DMS79 (cell line): ENCODE results near the gene TMEM169.
"Not testable (repeated sequence)": the region's sequence is repeated elsewhere in the genome, so short reads cannot be mapped to it uniquely, and the experiment has no call there.

Source experiments
- DNase-seq: peaks from one replicate; lab custom pipeline; 2025; lab: John Stamatoyannopoulos, UW

Gene TMEM169

DNA sequence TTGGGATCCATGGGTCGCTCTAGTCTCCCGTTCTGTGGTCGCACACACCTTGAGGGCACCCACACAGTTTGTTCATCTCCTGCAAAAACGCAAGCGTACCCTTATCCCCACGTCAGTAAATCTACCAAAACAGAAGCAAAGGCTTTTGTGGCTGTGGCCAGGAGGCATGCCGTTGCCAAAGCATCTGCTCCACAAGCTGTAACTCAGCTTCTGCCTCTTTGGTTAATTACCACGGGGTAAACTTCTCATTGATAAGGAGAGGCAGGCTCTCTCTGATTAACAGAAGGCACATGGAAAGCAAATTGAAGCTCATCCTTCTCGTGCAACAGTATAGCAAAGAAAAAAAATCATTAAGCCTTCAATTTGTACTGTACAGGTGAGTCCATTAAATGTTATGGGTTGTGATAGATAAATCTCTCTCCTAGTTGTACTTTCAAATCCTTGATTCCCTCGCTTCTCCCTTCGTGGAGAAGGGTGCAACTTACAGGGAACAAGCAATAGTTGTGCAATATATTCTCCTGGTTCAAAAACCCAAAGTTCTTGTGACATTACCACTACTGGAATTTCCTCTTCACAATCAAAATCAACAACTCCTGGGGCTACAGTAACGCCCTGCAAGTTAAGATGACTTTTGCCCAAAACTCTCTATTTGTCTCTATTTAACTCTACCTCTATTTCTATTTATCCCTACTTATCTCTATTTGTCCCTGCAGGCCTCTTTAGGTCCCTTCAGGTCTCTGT lies 10.4 kb upstream of the TMEM169 start:
- DNase-seq, result no peak

DNA sequence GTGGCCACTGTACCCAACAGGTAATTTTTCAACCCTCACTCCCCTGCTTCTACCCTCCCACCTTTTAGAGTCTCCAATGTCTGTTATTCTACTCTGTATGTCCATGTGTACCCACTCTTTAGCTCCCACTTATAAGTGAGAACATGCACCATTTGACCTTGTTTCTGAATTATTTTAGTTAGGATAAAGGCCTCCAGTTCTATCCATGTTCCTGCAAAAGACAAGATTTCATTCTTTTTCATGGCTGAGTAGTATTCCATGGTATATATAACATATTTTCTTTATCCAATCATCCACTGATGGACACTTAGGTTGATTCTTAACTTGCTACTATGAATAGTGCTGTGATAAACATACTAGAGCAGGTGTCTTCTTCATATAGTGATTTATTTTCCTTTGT lies 9.2 kb upstream of the TMEM169 start:
- no peak for DNase-seq

DNA sequence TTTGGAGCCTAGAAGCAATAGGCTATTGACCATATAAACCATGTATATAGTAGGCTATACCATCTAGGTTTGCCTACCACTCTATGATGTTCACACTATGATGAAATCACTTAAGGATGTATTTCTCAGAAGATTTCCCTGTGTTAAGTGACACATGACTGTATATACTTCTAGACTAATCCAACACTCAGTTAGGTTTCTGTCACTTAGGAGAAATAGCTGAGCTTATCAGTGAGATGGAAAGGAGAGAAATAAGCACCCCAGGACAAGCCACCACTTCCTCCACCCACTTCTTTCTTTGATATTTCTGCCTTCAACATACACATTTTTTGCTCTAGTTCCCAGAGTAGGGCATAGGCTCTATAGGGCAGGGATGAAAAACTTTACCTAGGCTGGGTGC lies 7.9 kb upstream of the TMEM169 start:
- DNase-seq, result no peak

DNA sequence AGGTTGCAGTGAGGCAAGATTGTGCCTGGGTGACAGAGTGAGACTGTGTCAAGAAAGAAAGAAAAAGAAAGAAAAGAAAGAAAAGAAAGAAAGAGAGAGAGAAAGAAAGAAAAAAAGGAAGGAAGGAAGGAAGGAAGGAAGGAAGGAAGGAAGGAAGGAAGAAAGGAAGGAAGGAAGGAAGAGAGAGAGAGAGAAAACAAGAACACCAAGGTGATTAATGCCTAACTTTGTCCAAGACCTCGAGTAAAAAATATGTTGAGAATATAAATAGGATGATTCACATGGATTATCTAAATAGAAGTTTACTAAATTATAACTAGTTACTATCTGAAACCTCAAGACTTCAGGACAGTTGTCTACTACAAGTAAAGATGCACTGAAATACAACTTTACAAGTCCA lies 7.3 kb upstream of the TMEM169 start:
- DNase-seq, result no peak

DNA sequence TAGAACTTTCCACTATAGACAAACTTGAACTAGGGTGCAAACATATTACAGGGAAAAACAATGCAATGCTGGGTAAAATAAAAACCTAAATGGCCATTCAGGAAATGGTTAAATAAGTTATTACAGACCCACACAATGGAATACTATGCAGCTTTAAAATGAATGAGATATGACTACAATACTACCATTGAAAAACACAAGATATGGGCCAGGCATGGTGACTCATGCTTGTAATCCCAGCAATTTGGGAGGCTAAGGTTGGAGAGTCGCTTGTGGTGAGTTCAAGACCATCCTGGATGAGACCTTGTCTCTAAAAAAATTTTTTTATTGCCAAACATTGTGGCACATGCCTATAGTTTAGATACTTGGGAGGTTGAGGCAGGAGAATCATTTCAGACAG lies 6.9 kb upstream of the TMEM169 start:
- DNase-seq, result no peak

DNA sequence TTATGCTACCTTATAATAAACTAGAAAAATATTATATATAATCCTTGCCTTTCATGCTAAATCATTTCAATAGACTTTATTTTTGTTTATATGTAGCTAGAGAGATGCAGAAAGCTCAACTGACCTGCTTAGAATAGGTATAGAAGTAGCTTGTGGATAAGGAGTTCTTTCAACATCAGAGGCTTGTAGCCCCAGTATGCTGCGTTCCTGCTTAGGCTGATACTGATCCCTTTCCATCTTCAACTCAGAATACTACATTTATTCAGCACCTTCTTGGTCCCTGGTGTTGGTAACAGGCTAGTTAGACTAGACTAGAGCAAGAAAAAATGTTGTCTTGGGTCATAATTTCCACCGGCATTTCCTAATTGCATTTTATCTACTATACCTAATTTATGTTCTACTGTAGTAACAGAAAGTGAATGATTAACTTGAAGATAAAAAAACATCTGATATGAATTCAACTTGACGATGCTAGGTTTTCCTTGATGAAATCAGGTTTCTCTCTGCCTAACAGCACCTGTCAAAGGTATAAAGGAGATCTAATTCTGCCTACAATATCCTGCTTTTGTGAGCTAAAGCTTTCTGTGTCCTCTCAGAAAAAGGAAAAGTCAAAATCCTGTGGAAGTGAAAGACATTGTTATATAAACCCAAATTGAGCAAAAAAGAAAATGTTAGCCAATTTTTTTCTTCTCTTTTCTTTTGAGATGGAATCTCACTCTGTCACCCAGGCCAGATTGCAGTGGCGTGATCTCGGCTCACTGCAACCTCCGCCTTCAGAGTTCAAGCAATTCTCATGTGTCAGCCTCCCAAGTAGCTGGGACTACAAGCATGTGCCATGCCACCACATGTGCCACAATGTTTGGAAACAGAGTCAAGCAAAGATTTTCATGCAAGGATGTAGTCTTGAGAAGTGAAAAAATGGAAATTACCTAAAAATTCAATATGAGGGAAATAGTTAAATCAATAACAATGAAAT lies 5.9 kb upstream of the TMEM169 start:
- no peak for DNase-seq

DNA sequence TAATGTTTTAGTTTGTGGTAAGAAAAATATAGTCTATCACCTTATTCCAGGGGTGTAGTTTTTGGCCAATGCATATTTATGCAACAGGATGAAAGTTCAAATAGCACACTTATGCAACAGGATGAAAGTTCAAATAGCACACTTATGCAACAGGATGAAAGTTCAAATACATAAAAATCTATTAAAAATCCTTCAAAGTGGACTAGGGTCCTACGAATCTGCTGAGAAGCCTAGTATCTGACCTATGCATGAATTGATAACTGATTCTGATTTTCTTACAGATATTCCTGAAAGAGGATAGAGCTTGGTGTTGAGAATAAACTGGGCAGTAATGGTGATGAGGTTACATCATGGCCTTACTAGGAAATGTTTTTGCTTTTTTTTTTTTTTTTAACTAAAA lies 2.9 kb upstream of the TMEM169 start:
- no peak for DNase-seq

DNA sequence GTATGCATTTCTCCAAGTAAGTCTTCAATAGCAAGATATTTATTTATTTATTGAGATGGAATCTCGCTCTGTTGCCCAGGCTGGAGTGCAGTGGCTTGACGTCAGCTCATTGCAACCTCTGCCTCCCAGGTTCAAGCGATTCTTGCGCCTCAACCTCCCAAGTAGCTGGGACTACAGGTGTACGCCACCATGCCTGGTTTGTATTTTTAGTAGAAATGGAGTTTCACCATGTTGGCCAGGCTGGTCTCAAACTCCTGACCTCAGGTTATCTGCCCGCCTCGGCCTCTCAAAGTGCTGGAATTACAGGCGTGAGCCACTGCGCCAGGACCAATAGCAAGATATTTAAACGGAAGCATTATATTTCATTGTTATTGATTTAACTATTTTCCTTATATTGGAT lies 1.7 kb upstream of the TMEM169 start:
- not testable (repeated sequence) for DNase-seq

DNA sequence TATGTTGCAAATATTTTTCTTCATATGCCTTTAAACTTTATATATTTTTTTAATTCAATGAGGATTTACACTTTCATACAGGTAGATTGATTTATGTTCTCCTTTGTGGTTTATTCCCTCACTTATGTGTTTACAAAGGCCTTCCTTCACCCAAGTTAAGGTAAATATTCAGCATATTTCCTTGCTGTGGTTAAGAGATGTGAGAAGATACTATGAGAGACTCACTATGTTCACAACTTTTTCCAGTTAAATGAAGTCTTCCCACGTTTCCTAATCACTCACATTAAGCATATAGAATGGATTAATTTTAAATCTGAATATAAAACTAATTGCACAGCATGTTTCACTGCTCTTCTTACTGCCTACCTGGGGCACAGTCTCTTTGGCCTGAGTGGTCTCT lies 707 bp upstream of the TMEM169 start:
- no peak for DNase-seq

DNA sequence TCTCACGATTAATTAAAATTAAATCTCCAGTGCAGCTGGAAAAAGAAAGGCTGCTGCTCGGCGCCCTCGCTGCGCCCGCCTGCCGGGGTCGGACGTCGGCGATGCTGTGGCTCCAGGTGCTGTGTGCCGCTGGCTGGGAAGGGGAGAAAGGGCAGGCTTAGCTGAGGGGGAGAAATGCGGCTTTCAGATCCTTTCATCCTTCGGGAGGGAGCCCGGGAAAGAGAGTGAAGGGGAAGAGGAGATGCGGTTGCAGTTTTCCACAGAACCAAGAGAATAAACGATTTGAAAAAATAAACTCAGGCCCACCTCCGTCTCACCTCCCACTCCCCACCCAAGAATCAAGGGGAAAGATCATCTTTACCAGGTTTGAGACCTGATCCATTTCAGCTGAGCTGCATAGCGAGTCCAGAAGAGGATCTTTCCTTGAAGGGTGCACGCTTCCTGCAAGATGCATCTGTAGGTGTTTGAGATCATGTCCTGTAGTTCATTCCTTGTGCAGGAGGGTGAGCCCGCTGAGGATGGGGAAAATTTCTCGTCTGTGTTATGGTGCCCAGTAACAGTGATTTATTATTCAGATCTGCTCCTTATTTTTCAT lies 495 bp downstream of the TMEM169 start:
- DNase-seq, result peak; percentile 21

DNA sequence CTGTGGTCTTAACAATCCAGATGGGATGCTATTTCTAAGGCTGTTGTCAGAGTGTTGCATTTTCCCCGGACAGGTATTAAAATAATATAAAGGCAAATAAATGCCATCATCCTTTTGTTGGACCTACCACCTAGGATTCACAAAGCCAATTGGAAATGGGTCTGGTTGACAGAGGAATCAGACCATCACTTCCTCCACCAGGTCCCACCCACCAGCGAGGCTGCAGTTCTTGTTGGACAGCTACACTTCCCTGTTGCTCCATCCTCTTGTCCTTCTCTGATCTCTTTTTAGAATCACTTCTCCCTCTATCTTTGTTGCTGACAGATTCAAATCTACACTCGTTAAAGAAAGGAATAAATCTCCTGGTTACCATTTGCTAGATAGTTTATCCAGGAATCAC lies 1.1 kb downstream of the TMEM169 start:
- peak; percentile 16 for DNase-seq

DNA sequence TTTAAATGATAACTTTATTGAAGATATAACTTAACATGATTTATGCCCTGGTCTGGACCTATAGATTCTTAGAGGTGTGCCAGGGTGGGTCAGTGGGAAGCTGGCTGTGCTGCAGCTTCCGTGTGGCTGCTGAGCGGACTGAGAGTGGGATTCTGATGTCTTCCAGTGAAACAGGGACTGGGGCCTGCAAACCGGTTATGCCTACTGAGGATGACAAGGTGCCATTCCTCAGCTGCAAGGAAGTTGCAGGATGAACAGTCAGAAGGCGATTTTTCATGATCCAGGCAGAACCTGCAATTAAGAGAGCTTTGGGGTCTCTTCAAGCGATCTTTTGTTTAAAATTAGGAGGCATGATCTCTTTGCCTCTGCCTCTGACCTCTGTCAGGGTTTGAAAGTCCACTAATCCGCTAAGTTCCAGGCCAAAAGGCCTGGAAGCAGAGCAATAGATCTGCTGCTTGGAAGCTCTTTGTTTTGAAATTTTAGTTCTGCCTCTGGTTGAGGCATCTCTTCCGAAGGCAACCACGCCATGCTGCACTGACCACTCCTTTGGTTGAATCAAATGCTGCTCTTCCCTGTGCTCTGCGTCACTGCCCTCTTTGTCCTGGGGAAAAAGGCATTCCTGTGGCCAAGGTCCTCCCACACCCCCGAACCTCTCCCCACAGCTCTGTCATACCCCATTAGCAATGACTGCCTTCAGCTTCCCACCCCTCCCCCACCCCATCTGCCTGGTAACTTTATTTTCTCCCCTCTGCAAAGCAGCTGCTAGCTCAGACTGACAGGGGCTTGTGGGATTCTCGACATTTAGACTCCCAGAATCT lies 2.0 kb downstream of the TMEM169 start:
- DNase-seq, result peak; percentile 52

DNA sequence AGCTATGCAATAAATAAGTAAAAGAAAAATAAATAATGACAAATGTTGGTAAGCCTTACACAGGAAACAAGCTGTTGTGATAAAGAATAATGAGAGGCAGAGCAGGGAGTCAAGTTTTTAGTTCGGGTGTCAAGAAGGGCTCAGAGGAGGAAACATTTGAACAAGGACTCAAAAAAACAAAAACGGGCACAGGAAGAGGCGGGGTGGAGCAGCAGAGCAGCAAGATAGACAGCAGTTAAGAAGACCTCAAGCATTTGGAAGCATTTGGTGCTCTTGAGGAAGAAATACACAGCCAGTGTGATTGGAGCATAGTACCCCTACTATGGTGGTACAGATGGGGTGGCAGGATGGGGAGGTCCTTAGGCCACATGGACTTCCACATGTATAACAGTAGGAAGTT lies 2.8 kb downstream of the TMEM169 start:
- DNase-seq, result peak; percentile 50

DNA sequence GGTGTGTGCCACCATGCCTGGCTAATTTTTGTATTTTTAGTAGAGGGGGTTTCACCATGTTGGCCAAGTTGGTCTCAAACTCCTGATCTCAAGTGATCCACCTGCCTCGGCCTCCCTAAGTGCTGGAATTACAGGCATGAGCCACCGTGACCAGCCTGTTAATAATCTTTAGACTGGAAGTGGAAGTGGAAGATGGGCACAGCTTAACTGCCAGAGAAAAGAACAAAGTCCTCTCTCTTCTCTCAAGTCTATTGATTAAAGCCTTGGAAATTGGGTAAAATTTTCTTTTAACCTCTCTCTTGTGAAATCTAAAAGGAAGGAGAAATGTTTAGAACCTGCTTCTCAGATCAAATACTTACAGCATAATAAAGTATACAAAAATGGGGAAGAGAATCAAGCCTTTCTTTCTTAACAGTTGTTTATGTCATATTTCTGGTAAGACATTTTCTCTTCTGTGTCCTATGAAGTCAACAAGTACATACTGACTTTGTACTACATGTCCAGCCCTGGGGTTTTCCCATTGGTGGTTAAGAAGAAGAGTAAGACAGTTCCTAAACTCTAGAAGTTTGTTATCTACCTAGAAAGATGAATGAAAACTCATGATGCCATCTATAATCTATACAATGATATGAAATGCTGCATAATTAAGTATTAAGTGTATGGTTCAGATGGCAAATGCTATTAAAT lies 4.6 kb downstream of the TMEM169 start:
- DNase-seq, result no peak

DNA sequence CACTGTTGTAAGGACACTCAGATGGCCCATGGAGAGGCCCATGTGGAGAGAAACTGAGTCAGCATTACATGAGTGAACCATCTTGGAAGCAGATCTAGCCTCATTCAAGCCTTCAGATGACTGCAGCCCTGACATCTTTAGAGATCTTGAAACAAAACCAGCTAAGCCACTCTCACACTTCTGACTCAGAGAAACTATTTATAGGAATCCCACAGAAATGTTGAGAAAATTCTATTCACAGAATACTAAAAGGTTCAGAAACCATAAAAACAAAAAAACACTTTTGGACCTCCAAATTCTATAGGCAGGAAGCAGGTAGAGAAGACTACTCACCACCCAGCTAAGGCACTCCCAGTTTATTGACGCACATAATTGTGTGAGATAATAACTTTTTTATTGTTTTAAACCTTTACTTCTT lies 8.7 kb downstream of the TMEM169 start:
- DNase-seq, result no peak

DNA sequence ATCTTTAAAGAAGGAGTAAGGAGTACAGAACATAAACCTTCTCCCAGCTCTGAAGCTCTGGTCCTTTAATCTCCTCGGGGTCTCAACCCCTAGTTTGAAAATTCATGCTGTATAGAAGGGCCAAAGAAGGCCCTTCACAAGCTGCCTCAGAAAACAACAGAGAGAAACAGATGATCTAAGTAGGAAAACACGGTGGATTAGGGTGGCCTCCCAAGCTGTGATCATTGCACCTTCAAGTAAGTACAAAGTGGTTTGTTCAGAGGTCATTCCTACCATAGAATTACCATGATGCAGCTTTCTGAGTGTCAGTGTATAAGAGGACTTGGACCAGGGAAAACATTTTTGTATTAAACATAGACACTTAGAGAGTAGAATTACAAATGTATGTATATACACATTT lies 10.9 kb downstream of the TMEM169 start:
- no peak for DNase-seq

DNA sequence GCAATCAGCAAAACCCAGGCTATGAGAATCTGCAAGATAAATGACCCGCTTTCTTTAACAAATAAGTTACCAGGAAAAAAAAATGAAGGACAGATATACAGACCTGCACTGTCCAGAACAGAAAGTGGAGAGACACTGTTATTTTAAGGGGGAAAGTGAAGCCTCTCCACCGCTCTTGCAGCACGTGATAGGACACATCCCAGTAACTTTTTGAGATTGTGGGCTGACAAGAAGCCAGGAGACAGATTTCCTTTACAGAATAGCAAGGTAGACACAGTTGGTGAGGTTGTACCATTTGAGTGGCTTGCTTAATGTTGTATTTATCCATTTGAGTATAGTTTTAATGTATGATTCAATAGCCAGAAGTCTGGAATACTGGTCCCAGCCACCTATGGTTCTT lies 13.0 kb downstream of the TMEM169 start:
- DNase-seq, result no peak

DNA sequence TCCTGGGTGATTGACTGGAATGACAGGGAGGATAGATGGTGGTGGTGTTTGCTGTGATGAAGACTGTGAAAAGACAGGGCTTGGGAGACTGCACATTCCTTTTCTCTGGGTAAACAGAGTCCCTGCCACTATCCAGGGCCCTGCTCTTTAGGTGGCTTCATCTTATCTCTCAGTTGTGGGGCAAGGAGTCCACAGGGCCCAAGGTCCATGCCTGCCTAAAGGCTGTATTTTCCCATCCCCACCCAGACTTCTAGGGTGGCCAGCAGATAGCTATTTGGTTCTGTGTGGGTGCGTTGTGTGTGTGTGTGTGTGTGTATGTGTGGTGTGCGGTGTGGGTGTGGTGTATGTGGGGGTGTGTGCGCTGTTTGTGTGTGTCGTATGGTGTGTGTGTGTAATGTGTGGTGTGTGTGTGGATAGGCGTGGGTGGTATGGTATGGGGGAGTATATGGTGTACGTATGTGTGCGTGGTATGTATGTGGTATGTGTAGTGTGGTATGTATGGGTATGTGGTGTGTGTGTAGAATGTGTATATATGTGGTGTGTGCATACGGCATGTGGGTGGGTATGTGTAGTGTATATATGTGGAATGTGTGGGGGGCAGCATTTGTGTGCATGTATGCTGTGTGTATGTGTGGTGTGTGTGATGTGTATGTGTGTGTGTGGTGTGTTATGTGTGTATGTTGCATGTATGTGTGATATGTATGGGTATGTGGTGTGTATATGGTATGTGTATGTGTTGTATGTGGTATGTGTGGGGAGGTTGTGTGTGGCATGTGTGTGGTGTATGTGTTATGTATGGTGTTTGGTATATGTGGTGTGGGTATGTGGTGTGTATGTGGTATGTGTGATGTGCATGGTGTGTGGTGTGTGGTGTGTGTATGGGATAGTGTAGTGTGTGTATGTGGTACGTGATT lies 17.0 kb downstream of the TMEM169 start:
- no peak for DNase-seq

DNA sequence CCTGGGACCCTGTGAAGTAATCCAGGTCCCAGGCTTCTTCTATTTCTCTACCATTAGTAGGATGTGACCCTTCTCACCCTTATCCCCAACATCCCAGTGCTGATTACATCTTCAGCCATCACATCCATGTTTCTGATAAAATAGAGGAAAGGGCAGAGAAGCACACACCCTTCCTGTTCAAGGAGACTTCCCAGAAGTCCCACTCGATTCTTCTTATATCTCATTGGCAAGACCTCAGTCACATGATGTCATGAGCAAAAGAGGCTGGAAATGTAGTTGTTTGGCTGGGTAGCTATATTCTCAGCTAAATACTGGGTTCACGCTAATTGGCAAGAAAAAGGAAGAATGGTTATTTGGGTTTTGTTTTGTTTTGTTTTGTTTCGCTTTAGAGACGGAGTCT lies 19.4 kb downstream of the TMEM169 start:
- DNase-seq, result no peak

DNA sequence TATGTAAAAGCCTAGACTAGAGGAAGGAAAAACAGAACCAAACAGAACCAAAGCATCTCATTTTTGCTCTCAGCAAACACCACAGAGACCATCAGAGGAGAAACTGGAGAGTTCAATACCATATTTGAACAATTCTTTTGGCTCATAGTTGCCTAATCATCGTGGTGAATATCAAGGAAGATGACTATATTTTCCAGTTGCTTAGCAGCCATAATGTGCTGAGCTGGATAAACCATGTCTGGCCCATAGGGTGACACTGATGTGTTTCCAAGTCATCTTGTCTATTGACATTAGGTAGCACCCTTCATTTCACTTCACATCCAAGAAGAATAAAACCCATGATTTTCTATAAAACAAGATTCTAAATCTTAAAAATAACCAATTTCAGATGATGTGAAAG lies 21.5 kb downstream of the TMEM169 start:
- no peak for DNase-seq
